ENCODE results near the gene NISCH. TPM values are rescaled to one million over a fixed set of nuclear protein-coding genes. Genes with fewer than 3 reads are reported as not detected.

The NISCH gene
- total and polyA plus RNA-seq, 12 donors = 24.0 to 56.3 (median 41.9) TPM

GRCh38 chr3:52495777-52496602 lies 40.6 kb downstream of the NISCH start:
- TF ChIP-seq, protein P1, sequence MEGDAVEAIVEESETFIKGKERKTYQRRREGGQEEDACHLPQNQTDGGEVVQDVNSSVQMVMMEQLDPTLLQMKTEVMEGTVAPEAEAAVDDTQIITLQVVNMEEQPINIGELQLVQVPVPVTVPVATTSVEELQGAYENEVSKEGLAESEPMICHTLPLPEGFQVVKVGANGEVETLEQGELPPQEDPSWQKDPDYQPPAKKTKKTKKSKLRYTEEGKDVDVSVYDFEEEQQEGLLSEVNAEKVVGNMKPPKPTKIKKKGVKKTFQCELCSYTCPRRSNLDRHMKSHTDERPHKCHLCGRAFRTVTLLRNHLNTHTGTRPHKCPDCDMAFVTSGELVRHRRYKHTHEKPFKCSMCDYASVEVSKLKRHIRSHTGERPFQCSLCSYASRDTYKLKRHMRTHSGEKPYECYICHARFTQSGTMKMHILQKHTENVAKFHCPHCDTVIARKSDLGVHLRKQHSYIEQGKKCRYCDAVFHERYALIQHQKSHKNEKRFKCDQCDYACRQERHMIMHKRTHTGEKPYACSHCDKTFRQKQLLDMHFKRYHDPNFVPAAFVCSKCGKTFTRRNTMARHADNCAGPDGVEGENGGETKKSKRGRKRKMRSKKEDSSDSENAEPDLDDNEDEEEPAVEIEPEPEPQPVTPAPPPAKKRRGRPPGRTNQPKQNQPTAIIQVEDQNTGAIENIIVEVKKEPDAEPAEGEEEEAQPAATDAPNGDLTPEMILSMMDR (IDR thresholded peaks at IDR 0.05) = no peak
- no peaks in the 10 kb centered on the region for H3K27me3 ChIP-seq
- WGBS, 2 donors = 58 to 72% methylated on average over 16 of the region's 16 CpGs
- H3K36me3 ChIP-seq = peaks cover 0 to 32% (median 18%) of the 10 kb centered on the region in 9 donors
- no peaks in the 10 kb centered on the region for H3K9me3 ChIP-seq
- H3K4me1 ChIP-seq = peaks cover 3 to 85% (median 44%) of the 10 kb centered on the region in 9 donors
- ATAC-seq (peak in 6 of 8 donors; percentile 6 to 56 (median 44)), DNase-seq (no peak)
- H3K27ac ChIP-seq = peak overlapping the region; percentile 51 to 95 (median 82)
- H3K4me3 ChIP-seq = peak overlapping the region in 9 of 10 donors; percentile 28 to 66 (median 56)
- intact Hi-C loops (cut with DNase I) = no loop called here

DNA sequence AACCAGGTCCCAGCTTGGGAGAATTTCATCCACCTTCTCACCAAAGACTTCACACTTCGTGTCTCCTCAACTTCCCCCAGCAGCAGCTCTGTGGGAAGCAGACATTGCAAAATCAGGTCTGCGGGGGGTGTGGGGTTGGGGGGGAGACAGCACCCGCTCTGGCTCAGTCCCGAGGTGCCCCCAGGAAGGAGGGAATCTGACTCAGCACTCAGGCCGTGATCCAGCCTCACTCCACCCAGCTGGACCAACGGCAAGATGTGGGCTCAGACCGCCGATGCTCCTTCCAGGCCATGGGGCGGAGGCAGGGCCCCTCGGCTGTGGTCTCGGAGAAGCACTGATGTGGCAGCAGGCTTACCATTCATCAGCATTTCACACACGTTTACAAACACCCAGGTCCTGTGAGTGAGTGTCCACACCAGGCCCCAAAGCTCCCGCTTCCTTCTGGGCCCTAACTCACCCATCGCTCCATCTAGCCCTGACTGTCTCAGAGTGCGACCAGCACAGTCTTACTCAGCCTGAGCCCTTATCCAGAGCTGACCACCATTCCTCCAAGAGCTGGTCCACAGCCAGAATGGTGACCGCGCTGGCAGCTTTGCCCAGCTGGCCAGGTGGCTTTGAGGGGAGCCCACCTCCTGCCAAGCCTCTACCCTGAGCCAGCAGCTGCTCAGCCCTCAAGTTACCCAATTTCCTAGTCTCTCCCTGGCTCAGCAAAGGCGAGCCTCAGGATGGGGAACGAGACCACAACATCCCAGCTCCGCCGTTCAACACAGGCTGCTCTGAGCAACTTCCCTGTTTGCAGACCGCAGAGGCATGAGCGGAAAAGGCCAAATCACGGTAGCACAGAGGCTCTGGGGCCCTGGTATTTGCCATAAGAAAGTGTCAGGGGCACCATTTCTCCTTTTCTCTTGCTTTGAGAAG lies 43.0 kb downstream of the NISCH start:
- H3K9me3 ChIP-seq = no peaks in the 10 kb centered on the region
- H3K36me3 ChIP-seq = peaks cover 0 to 32% (median 0%) of the 10 kb centered on the region in 9 donors
- intact Hi-C loops (cut with DNase I) = no loop called here
- ATAC-seq (peak in 7 of 8 donors; percentile 19 to 58 (median 34)), DNase-seq (peak; percentile 43 to 44)
- H3K27ac ChIP-seq = peak overlapping the region in 4 of 10 donors; percentile 31 to 95 (median 40)
- TF ChIP-seq, protein P1 (IDR thresholded peaks at IDR 0.05) = no peak
- H3K4me3 ChIP-seq = peak overlapping the region in 1 of 10 donors; percentile 66
- 79 to 85% methylated on average over 24 of the region's 24 CpGs for WGBS, 2 donors
- no peaks in the 10 kb centered on the region for H3K27me3 ChIP-seq
- H3K4me1 ChIP-seq = peaks cover 0 to 61% (median 22%) of the 10 kb centered on the region in 9 donors

DNA sequence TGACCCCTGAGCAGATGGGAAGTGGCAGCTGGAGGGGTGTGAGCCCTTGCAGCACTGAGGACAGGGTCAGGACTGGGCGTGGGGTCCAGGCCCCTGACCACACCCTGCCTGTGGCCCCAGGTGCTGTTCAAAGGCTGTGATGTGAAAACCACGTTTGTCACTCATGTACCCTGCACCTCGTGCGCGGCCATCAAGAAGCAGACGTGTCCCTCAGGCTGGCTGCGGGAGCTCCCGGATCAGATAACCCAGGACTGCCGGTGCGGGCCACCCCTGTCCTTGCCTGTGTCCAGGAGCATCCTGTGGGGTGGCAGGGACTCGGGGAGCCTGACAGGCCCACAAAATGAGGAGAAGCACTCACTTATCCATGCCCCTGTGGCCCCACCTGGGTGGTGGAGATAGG lies 45.6 kb downstream of the NISCH start:
- DNase-seq (no peak), ATAC-seq (no peak)
- H3K27me3 ChIP-seq = no peaks in the 10 kb centered on the region
- peaks cover 0 to 34% (median 5%) of the 10 kb centered on the region in 9 donors for H3K4me1 ChIP-seq
- intact Hi-C loops (cut with DNase I) = no loop called here
- peaks cover 0 to 58% (median 0%) of the 10 kb centered on the region in 9 donors for H3K36me3 ChIP-seq
- 89% methylated on average over 11 of the region's 11 CpGs for WGBS, 2 donors
- H3K9me3 ChIP-seq = no peaks in the 10 kb centered on the region
- TF ChIP-seq, protein P1 (IDR thresholded peaks at IDR 0.05) = no peak
- no peak overlapping the region for H3K4me3 ChIP-seq
- no peak overlapping the region for H3K27ac ChIP-seq

DNA sequence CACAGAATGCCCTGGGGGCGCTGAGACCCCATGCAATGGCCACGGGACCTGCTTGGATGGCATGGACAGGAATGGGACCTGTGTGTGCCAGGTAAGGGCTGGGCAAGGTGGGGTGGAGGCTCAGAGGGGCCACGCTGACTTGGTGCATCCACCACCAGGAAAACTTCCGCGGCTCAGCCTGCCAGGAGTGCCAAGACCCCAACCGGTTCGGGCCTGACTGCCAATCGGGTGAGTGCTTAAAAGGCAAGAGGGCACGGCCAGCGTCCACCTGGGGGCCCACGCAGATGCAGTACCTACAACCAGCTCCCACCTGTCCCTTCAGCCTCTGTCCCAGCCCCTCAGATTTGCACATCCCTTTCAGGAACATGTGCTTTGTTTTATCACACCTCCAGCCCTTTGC lies 46.6 kb downstream of the NISCH start:
- intact Hi-C loops (cut with DNase I) = no loop called here
- no peaks in the 10 kb centered on the region for H3K9me3 ChIP-seq
- H3K27me3 ChIP-seq = no peaks in the 10 kb centered on the region
- no peak overlapping the region for H3K27ac ChIP-seq
- WGBS, 2 donors = 93% methylated on average over 10 to 11 of the region's 11 CpGs
- ATAC-seq (no peak), DNase-seq (no peak)
- TF ChIP-seq, protein P1 (IDR thresholded peaks at IDR 0.05) = no peak
- peaks cover 0 to 65% (median 0%) of the 10 kb centered on the region in 9 donors for H3K36me3 ChIP-seq
- H3K4me3 ChIP-seq = no peak overlapping the region
- peaks cover 0 to 25% (median 0%) of the 10 kb centered on the region in 9 donors for H3K4me1 ChIP-seq

Measured in heart right ventricle (tissue), 16 donors.